ENCODE data around the gene DHFR.
"Not testable (repeated sequence)": the region's sequence is repeated elsewhere in the genome, so short reads cannot be mapped to it uniquely, and the experiment has no call there.

The DHFR gene

DNA sequence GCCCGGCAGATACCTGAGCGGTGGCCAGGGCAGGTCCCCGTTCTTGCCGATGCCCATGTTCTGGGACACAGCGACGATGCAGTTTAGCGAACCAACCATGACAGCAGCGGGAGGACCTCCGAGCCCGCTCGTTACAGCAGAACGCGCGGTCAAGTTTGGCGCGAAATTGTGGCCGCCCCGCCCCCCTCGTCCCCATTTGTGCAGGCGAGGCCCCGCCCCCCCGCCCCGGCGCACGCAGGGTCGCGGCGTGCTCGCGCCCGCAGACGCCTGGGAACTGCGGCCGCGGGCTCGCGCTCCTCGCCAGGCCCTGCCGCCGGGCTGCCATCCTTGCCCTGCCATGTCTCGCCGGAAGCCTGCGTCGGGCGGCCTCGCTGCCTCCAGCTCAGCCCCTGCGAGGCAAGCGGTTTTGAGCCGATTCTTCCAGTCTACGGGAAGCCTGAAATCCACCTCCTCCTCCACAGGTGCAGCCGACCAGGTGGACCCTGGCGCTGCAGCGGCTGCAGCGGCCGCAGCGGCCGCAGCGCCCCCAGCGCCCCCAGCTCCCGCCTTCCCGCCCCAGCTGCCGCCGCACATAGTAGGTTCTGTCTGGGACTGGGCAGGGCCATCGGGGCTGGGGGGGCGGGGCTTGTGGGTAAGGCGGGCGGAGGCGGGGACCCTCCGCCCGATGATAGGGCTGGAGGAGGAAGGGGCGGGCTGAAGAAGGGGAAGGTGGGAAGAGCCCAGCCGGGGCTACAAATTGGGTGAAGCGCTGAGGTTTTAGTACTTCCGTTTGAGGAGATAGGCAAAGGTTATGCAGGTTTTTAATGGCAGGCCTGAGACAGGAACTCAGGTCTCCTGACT lies at the start of gene DHFR, which contains the start of gene MSH3:
Gene DHFR (minus strand): TSS at position 593 of the 840 bp plus-strand sequence. CDS start 494 bp downstream, at position 99.
Gene MSH3 (plus strand): TSS at position 262 of the 840 bp plus-strand sequence. CDS start 76 bp downstream, at position 338.
- DNase-seq: peak; percentile 51

DNA sequence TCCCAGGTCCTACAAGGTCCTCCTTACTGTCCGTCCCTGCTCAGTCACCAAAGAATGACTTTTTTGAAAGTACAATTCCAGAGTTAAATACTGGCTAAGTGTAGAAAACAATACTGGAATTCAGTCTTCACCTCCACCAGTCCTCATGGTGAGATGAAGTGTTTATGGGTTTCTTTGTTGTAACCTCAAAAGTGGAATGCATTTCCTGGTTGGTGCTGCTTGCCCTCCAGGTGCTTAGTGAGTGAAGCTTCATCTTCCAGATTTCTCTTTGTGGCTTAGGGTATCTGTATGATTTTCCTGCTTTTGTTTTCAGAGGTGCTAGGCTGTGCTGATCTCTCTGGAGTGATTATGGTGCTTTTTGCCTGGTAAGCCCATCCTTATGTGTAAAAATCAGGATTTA lies 49.4 kb upstream of the DHFR start:
- no peak for DNase-seq

DNA sequence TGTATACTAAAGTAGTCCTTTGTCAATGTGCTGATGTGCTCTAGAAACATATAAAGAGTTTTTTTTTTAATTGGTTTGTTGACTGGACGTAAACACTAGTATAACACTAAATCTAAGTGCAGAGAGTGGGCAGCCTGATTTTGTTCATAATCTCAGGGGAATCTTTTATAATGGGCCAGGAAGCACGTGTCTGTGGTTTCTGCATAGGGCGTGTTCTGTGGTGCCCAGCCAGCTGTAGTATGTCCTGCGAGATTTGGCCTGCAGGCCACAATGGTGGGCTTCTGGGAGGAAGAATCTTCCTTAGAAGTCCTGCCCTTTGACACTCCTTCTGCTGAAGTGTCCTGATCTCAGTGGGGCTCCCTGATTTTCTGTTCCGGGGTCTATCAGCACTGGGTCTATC lies 49.0 kb upstream of the DHFR start:
- DNase-seq: no peak

- no peak for DNase-seq
These were observed 48.5 kb upstream of the DHFR start for GRCh38 chr5:80703291-80703690.

- DNase-seq: no peak
These were observed 46.8 kb upstream of the DHFR start for GRCh38 chr5:80701597-80701996.

DNA sequence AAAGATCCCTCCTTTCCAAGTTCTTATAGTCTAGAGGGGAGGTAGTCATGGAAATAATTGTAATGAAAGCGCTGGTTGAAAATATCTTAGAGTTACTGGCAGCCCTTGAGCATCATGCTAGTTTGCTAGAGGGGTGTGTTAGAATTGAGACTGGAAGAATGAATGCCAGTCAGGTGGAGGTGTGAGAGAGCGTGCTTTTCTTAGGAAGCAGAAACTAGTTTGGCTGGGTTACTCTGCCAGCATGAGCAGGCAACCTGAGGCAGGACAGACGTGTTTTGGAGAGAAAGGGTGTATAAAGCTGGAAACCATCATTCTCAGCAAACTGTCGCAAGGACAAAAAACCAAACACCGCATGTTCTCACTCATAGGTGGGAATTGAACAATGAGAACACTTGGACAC lies 43.6 kb upstream of the DHFR start:
- DNase-seq: no peak

DNA sequence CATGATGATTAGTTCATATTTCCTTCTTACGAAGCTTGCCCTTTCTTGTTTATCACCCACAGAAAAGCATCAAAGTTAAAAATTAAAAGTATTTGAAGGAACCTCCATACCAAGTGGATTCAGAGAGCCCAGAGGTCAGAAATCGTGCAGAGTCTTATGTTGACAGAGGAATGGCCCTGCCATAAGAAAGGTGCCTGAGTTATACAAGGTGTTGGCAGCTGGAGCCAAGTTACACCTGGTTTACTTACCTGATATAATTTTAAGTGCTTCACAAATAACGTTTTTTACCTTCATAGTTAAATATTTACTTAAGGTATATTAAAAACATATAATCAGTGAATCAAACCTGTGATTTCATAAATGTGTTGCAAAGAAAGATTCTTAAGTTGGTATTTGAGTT lies 42.3 kb upstream of the DHFR start:
- no peak for DNase-seq

DNA sequence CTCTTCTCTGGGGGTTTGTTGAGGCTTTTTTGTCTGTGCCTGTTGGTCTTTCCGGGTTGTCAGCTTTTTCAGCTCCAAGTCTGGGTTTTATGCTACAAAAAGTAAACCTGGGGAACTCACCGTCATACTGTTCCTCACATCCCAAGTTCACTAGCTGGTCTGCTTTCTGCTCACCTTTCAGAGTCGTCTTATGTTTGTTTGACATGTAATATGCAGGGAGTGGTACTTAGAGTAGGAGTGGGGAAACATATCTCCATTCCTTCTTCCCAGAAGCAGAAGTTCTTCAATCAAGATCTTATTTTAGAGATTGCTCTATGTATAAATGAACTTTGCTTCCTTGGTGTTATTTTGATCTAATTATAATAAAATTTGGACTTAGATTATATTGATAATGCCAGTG lies 41.7 kb upstream of the DHFR start:
- no peak for DNase-seq

GRCh38 chr5:80695666-80696065 lies 40.9 kb upstream of the DHFR start:
- DNase-seq: no peak

- DNase-seq: no peak
These were observed 34.8 kb upstream of the DHFR start for GRCh38 chr5:80689627-80690026.

DNA sequence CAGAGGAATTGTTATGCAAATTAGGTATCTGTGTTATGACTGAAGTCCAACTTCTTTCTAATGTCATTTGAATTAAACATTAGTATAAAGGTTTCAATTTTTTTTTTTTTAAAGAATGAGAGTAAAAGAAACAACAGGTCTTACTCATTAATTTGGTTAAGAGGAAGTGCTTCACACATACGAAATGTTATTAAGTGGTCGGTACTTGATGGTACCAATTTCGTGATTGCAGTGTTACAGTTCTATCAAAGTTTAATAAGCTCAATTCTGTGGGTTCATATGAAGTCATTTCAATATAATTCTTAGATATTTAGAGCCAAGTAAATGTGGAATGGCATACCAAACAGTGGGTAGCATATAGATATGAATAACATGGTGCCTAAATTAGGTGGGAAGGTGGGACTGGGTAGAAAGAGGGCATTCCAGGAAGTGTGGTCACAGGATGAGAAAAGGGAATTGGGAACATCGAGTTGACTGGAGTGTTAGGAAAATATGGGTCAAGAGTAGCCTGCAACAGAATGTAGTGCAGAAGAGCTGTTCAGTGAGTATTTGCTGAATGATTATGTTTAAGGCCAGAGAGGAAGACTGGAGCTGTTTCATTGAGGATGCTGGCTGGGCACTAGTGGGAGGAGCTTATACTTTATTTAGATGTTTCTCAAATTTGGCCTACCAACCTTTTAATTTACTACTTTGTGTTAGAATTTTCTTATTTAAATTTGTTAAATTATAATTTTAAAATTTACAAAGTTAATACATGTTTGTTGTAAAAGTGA lies 34.1 kb upstream of the DHFR start:
- DNase-seq: no peak

DNA sequence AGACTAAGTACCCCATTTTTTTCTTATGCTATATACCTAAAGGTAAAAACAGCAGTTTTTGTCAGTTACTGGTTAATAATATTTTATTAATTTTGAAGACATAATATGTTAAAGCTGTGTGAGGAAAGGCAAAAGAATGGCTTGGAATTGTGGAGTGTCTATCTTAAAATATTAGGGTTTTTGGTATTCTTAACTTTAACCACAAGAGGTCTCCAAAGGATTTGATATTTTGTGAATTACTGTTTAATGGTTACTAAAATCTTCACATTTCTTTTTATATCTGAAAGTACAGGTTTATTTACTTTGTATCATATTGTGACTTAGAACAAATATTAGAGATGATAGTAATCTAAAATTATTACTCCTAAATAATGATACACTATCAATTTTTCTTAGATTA lies 32.0 kb upstream of the DHFR start:
- no peak for DNase-seq

- DNase-seq: no peak
These were observed 21.9 kb upstream of the DHFR start for GRCh38 chr5:80676706-80677105.

- DNase-seq: peak; percentile 1
These were observed 17.5 kb upstream of the DHFR start for GRCh38 chr5:80672140-80672736.

DNA sequence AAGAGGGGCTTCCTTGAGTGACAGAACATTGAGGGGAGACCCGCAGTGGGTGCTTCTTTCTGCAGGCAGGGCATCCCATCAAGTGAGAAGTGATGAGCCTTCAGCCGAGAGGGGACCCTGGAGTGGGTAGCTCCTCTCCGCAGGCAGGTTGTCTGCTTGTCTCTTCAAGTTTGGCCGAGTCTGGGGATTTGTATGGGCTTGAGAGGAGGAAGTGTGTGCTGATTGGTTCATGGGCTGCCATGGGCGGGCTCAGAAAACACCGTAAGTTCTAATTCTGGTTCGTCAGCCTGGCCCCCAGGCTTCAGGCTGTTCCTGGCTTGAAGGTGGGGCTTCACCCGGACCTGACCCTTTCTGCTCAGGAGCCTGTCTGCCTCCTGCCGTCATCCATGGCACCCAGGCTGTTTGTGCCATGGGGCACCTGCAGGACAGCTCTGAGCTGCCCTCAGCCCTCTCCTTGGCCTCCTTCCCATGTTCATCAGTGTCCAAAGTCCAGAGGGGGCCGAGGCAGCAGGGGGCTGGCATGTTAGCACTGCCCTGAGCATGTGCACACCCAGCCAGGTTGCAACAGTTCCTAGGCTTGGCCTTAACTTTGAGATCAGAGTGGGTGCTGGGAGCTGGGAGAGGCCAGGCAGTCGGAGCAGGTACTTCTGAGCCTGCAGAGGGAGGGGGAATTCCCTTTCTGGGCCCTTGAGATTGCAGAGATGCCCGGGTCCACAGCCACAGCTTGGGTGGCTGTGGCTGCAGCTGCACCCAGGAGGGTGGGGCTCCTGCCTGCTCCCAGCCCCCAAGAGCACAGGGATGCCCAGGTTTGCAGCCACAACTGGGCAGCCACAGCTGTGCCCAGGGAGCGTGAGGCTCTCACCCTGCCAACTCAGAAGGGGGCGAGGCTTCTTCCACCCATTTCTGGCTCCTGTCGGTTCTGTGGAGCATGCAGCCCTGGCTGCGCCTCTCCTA lies 13.5 kb upstream of the DHFR start:
- no peak for DNase-seq

GRCh38 chr5:80667384-80667783 lies 12.6 kb upstream of the DHFR start:
- no peak for DNase-seq

DNA sequence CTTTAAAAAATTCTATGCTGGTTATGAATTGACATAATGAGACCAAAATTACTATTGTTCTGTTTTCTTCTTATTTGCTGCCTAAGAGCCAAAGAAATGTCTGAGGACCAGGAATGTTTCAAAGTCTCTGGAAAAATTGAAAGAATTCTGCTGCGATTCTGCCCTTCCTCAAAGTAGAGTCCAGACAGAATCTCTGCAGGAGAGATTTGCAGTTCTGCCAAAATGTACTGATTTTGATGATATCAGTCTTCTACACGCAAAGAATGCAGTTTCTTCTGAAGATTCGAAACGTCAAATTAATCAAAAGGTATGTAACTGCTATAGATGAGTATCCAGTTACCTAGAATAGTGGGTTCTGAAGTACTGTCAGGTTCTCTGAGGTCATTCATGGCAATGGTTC lies 10.3 kb upstream of the DHFR start:
- DNase-seq: no peak

DNA sequence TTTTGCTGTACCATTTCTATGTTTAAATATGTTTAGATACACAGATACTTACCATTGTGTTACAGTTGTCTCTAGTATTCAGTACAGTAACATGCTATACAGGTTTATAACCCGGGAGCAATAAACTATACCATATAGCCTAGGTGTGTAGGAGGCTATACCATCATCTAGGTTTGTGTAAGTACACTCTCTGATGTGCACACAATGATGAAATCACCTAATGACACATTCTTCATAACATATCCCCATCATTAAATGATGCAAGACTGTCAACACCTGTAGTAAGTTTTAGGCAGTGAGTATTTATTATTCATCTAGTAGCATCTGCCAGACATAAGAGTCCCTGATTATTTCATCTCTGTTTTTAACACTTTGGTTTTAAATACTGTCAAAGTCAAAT lies 7.3 kb upstream of the DHFR start:
- DNase-seq: no peak

GRCh38 chr5:80660661-80661060 lies 5.9 kb upstream of the DHFR start:
- not testable (repeated sequence) for DNase-seq

- no peak for DNase-seq
These were observed 4.3 kb upstream of the DHFR start for GRCh38 chr5:80659106-80659505.

DNA sequence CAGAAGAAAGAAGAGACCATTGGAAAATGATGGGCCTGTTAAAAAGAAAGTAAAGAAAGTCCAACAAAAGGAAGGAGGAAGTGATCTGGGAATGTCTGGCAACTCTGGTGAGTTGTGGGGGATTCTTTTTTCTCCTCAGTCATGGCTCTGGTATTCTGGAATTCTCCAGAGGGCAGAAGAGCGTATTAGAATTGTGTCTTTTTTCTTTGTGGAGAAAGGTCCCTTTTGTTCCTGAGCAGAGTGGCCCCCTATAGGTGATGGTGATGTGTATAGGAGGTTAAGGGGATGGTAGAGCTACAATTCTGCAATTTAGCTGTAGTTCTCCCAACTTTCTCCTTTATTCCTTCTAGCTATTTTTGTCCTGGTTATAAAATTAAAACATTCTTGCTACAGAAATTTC lies 1.6 kb upstream of the DHFR start:
- no peak for DNase-seq

- no peak for DNase-seq
These were observed 520 bp upstream of the DHFR start for GRCh38 chr5:80655231-80655774.

All from NCI-H187 treated with DMSO at 0.1 percent for 48 hours (cell line).